Loucy (cell line): ENCODE data around the gene PPL.

Source experiments
- CTCF ChIP-seq: fragments of 200-600 bp; sonication (generic); conservative IDR thresholded peaks from 2 replicates; pipeline ENCODE4 v1.5.1; 2014; ENCODE audit warnings: mild to moderate bottlenecking, antibody characterized with exemption, low read length
- EZH2phosphoT487 ChIP-seq: fragments of 200-600 bp; IDR thresholded peaks from 2 replicates; pipeline ENCODE4 v1.6.1; 2018; ENCODE audit warnings: antibody characterized with exemption, mild to moderate bottlenecking, moderate library complexity, borderline replicate concordance

DNA sequence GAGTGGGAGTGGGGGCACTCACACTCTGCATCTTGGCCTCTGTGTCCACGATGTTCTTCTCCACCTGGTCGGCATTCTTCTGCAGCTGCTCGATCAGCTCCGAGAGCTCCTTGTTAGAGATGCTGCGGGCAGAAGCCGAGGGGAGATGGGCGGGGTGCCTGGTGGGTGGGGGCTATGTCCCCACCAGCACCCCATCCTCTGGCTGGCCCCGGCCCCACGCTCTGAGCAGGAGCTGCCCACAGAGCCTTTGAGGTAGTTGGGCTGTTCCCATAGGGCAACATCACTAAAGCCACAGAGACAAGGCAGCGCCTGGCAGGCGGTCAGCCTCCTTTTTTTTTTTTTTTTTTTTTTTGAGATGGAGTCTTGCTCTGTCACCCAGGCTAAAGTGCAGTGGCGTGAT, 26.1 kb downstream of the PPL start:
- TF ChIP-seq CTCF (no peak), EZH2phosphoT487 (no peak)
